Endothelial cell of umbilical vein (primary cell): ENCODE results near the gene ACTL6A. TPM values are rescaled to one million over a fixed set of nuclear protein-coding genes. Genes with fewer than 3 reads are reported as not detected.

Experiments
- BruUV-seq: library from RNA; stranded (reverse); fragments of 400-500 nt; replicated peaks from 2 replicates; lab custom pipeline; 2021; lab: Mats Ljungman, UMichigan
- CTCF ChIA-PET: fragments of 300-600, 350-600 bp; sonication (Branson Sonifier 250); formaldehyde crosslinking; loops from one replicate; lab custom pipeline; 2021; ENCODE audit warnings: antibody characterized with exemption, inconsistent platforms; lab: Charles Lee
- POLR2A ChIA-PET: fragments of 300-600, 350-600 bp; sonication (Branson Sonifier 250); formaldehyde crosslinking; loops from one replicate; lab custom pipeline; 2021; ENCODE audit warnings: antibody characterized with exemption, inconsistent platforms; lab: Charles Lee
- DNase-seq: peaks from one replicate; pipeline ENCODE4 v3.0.0-alpha.2; 2011; ENCODE audit warnings: low read depth, low spot score
- FAIRE-seq: peaks from 2 replicates; lab custom pipeline; 2011; peaks lifted over from hg19 to GRCh38; lab: Jason Lieb, UNC
- H2AFZ ChIP-seq: 2 replicates; pipeline ENCODE4 v1.6.0; 2012; ENCODE audit warnings: low read depth, low read length, control low read depth, inconsistent platforms
- H3K27ac ChIP-seq: 2 replicates; pipeline ENCODE4 v1.5.1; 2011; ENCODE audit warnings: low read depth, mild to moderate bottlenecking, control low read depth, low read length, moderate library complexity; ENCODE audit not compliant: insufficient read depth
- H3K27me3 ChIP-seq, 2 experiments: 2 replicates each; pipeline versions ENCODE4 v1.6.0 to v1.6.1; 2011; ENCODE audit warnings: low read length in 2 of 2, mixed read lengths in 1 of 2; ENCODE audit not compliant: control insufficient read depth in 2 of 2, insufficient read depth in 2 of 2
- H3K36me3 ChIP-seq, 2 experiments: 2 replicates in 1 of 2; 3 replicates in 1 of 2; pipeline ENCODE4 v1.5.1; 2011; ENCODE audit warnings: low read length in 2 of 2, mild to moderate bottlenecking in 1 of 2, moderate library complexity in 1 of 2; ENCODE audit not compliant: control insufficient read depth in 2 of 2, insufficient read depth in 2 of 2; ENCODE audit errors: extremely low read depth in 1 of 2
- H3K4me1 ChIP-seq: 3 replicates; pipeline ENCODE4 v1.5.1; 2011; ENCODE audit warnings: mild to moderate bottlenecking, low read length; ENCODE audit not compliant: control insufficient read depth, insufficient read depth; ENCODE audit errors: extremely low read depth
- H3K4me2 ChIP-seq: 2 replicates; pipeline ENCODE4 v1.6.1; 2011; ENCODE audit warnings: low read length, control low read depth, mixed read lengths; ENCODE audit not compliant: insufficient read depth
- H3K4me3 ChIP-seq, 3 experiments: fragments of 200-600 bp in 1 of 3; sonication (generic), shearing (Covaris generic) in 1 of 3; replicated peaks in 1 of 3; 2 replicates each; pipeline ENCODE4 v1.5.1; 2011 to 2016; ENCODE audit warnings: control low read depth in 3 of 3, low read length in 3 of 3, mild to moderate bottlenecking in 2 of 3, inconsistent platforms in 1 of 3, low read depth in 1 of 3, moderate library complexity in 1 of 3; ENCODE audit not compliant: insufficient read depth in 1 of 3
- H3K79me2 ChIP-seq: 2 replicates; pipeline ENCODE4 v1.6.0; 2012; ENCODE audit warnings: low read length, inconsistent platforms; ENCODE audit not compliant: control insufficient read depth, insufficient read depth
- H3K9ac ChIP-seq: replicated peaks from 2 replicates; pipeline ENCODE3; 2011; ENCODE audit warnings: low read length, control low read depth; ENCODE audit not compliant: insufficient read depth; ENCODE audit errors: extremely low read depth
- H3K9me1 ChIP-seq: replicated peaks from 3 replicates; pipeline ENCODE4 v1.6.0; 2011; ENCODE audit warnings: mild to moderate bottlenecking, low read length; ENCODE audit not compliant: control insufficient read depth, insufficient read depth; ENCODE audit errors: extremely low read depth
- H3K9me3 ChIP-seq: replicated peaks from 2 replicates; pipeline ENCODE4 v1.5.1; 2012; ENCODE audit warnings: low read length, inconsistent platforms; ENCODE audit not compliant: control insufficient read depth, insufficient read depth
- H4K20me1 ChIP-seq: replicated peaks from 2 replicates; pipeline ENCODE3; 2011; ENCODE audit warnings: mild to moderate bottlenecking, low read length; ENCODE audit not compliant: control insufficient read depth, insufficient read depth; ENCODE audit errors: extremely low read depth
- EZH2 ChIP-seq: IDR thresholded peaks from 2 replicates; pipeline ENCODE4 v1.6.1; 2012; ENCODE audit warnings: borderline replicate concordance, low read depth, mild to moderate bottlenecking, moderate library complexity, low read length, inconsistent platforms; ENCODE audit not compliant: severe bottlenecking
- FOS ChIP-seq: IDR thresholded peaks from 2 replicates; pipeline ENCODE4 v1.6.1; 2011; ENCODE audit warnings: mild to moderate bottlenecking, low read length, moderate library complexity, borderline replicate concordance; ENCODE audit not compliant: insufficient read depth
- GATA2 ChIP-seq: IDR thresholded peaks from 2 replicates; pipeline ENCODE4 v1.7.0; 2011; ENCODE audit warnings: low read depth, mild to moderate bottlenecking, moderate library complexity, mixed read lengths, low read length; ENCODE audit not compliant: insufficient read length, insufficient read depth
- JUN ChIP-seq: IDR thresholded peaks from 2 replicates; pipeline ENCODE4 v1.6.1; 2011; ENCODE audit warnings: borderline replicate concordance, low read depth; ENCODE audit not compliant: insufficient read length, insufficient read depth
- MYC ChIP-seq: IDR thresholded peaks from one replicate; pipeline ENCODE4 v1.6.1; 2011; ENCODE audit warnings: mild to moderate bottlenecking, low read depth, low read length
- POLR2A ChIP-seq: IDR thresholded peaks from 2 replicates; pipeline ENCODE4 v1.6.1; 2012; ENCODE audit warnings: low read depth, mild to moderate bottlenecking, control low read depth, low read length
- POLR2AphosphoS5 ChIP-seq: IDR thresholded peaks from 2 replicates; pipeline ENCODE4 v1.6.1; 2012; ENCODE audit warnings: low read depth, mild to moderate bottlenecking, control low read depth, low read length, moderate library complexity; ENCODE audit not compliant: insufficient read depth
- dilution Hi-C: fragments of 300-500 bp; cut with MboI; formaldehyde crosslinking; loops from one replicate; pipeline ENCODE4 v1.15.0; 2019; ENCODE audit warnings: low sequenced_read_pairs; ENCODE audit not compliant: extremely low pct_ligation_motif_present
- intact Hi-C: fragments of 100-400 bp; cut with micrococcal nuclease; formaldehyde crosslinking; loops from one replicate; pipeline ENCODE4 v1.10.0; 2022
- polyA plus RNA-seq, 4 experiments: library from polyadenylated mRNA; depleted of rRNA in 3 of 4; stranded (reverse) in 3 of 4; unstranded in 1 of 4; fragments of >200 nt; gene quantifications; 2 replicates each; pipeline versions ENCODE4 v1.2.1 to v1.2.3, GENCODE V29; 2011 to 2012; ENCODE audit warnings: missing spikeins in 1 of 4
- total RNA-seq: library from RNA; stranded (reverse); gene quantifications from 2 replicates; pipeline ENCODE4 v1.2.3, GENCODE V29; 2021
- TF ChIP-seq, protein P1 (sequence below): IDR thresholded peaks from 2 replicates; pipeline ENCODE4 v1.6.1; 2011; ENCODE audit not compliant: insufficient read depth, insufficient read length
- TF ChIP-seq, protein P2 (sequence below), 2 donors: IDR thresholded peaks; 1 replicate in 1 of 2; 2 replicates in 1 of 2; pipeline ENCODE4 v1.5.1; 2011; ENCODE audit warnings: low read length in 2 of 2, mild to moderate bottlenecking in 2 of 2, moderate library complexity in 2 of 2, control low read depth in 1 of 2, inconsistent platforms in 1 of 2, low read depth in 1 of 2; ENCODE audit not compliant: insufficient read depth in 1 of 2; ENCODE audit errors: extremely low read depth in 1 of 2

Gene ACTL6A
- total and polyA plus RNA-seq, 2 donors (not counting 3 experiments of a cell fraction or from before 2014, with no cell fraction given) = 68.3 to 96.2 TPM

DNA sequence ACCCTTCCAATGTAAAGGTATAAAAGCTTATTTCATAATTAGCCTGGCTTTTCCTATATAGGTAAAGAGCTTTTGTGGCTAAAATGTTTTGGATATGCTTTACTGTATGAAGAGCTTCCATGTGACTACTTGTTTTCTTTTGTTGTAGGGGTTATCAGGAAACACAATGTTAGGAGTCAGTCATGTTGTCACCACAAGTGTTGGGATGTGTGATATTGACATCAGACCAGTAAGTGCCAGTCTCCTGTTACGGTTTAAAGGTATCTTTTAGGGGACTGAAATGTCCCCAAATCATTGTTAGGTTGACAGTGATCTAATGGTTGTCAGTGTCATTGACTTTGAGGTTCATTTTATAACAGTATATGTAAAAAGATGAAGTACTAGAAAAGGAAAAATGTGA, 18.3 kb downstream of the ACTL6A start:
- H3K36me3 ChIP-seq = peaks cover 0 to 18% of the 10 kb centered on the region in 2 experiments
- no peak overlapping the region for H3K9ac ChIP-seq
- CTCF ChIA-PET = no interaction called here
- no TSS peak for BruUV-seq
- H3K4me2 ChIP-seq = no peak overlapping the region
- intact Hi-C loops (no loop called here), dilution Hi-C loops (no loop called here)
- no peak overlapping the region for H3K27ac ChIP-seq
- FAIRE-seq (no peak), DNase-seq (no peak)
- no peak for TF ChIP-seq POLR2AphosphoS5
- no peak for TF ChIP-seq GATA2
- TF ChIP-seq, protein P1, sequence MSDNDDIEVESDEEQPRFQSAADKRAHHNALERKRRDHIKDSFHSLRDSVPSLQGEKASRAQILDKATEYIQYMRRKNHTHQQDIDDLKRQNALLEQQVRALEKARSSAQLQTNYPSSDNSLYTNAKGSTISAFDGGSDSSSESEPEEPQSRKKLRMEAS = no peak
- no peak for TF ChIP-seq JUN
- TF ChIP-seq MYC = no peak
- no peak for TF ChIP-seq EZH2
- TF ChIP-seq, protein P2, sequence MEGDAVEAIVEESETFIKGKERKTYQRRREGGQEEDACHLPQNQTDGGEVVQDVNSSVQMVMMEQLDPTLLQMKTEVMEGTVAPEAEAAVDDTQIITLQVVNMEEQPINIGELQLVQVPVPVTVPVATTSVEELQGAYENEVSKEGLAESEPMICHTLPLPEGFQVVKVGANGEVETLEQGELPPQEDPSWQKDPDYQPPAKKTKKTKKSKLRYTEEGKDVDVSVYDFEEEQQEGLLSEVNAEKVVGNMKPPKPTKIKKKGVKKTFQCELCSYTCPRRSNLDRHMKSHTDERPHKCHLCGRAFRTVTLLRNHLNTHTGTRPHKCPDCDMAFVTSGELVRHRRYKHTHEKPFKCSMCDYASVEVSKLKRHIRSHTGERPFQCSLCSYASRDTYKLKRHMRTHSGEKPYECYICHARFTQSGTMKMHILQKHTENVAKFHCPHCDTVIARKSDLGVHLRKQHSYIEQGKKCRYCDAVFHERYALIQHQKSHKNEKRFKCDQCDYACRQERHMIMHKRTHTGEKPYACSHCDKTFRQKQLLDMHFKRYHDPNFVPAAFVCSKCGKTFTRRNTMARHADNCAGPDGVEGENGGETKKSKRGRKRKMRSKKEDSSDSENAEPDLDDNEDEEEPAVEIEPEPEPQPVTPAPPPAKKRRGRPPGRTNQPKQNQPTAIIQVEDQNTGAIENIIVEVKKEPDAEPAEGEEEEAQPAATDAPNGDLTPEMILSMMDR (IDR thresholded peaks at IDR 0.05; ENCODE audit: extremely low read depth in 1 of 2, insufficient read depth in 1 of 2, low read depth in 1 of 2, low read length in 2 of 2) = no peak
- TF ChIP-seq FOS = no peak
- no peak for TF ChIP-seq POLR2A
- H3K4me1 ChIP-seq = no peaks in the 10 kb centered on the region
- H3K4me3 ChIP-seq = no peak overlapping the region
- H3K27me3 ChIP-seq = no peaks in the 10 kb centered on the region
- H3K9me1 ChIP-seq = no peaks in the 10 kb centered on the region
- POLR2A ChIA-PET = no interaction called here
- no peaks in the 10 kb centered on the region for H4K20me1 ChIP-seq
- no peaks in the 10 kb centered on the region for H3K79me2 ChIP-seq
- H3K9me3 ChIP-seq = no peaks in the 10 kb centered on the region
- H2AFZ ChIP-seq = no peak overlapping the region
